Measurements from ENCODE around the gene ADGRB3. TPM values are rescaled to one million over a fixed set of nuclear protein-coding genes. Genes with fewer than 3 reads are reported as not detected.

The ADGRB3 gene
- total and polyA plus RNA-seq, 2 donors from 2014 or later, result 0.26 to 2.2 TPM

DNA sequence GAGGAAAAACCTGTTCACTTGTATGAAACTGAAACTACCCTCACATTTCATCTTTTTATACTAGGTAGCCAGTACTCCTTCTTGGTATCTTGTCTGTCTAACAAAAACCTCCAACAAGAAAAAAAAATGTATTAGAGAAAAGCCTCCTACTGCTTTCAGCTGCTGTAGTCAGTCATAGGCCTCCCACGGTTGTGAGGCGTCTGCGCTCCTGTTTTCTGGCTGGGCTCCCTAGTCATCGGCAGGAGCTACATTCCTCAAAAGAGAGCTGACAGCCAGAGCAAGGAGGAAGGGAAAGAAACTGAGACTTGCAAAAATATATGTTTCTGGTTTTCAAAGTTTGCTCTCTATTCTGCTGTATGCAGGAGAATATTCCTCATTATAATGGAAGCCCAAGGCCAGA, 644.7 kb downstream of the ADGRB3 start:
- DNase-seq, result no peak
- intact Hi-C loops (cut with DNase I), result no loop called here
- no peak for FAIRE-seq

DNA sequence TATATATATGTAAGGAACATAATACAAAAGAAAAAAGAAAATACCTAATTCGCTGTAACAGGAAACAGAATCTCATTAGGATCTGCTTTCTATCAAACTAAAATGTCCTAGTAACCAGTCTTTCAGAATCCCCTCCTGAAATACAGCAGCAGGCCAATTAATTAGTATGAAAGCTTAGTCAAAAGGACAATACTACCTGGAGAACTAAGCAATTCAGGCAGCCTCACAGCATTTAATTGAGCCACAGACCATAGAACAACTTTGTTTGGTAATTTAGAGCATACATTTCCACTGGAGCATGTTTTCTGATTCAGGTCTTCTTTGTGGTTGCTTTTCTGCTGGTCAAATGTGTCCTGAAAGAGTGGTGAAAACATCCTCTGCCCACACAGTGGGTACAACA, 645.8 kb downstream of the ADGRB3 start:
- intact Hi-C loops (cut with DNase I), result no loop called here
- no peak overlapping the region for H3K27ac ChIP-seq (ENCODE audit: low read depth in 2 of 2, low read length in 2 of 2)
- DNase-seq, result no peak
- no peak overlapping the region for H3K4me3 ChIP-seq (ENCODE audit: low read length in 3 of 3)
- H3K4me1 ChIP-seq (ENCODE audit: control insufficient read depth in 2 of 3, insufficient read depth in 2 of 3, low read depth in 1 of 3, low read length in 3 of 3), result no peaks in the 10 kb centered on the region
- no peaks in the 10 kb centered on the region for H3K27me3 ChIP-seq (ENCODE audit: control insufficient read depth, insufficient read depth, low read length)
- no peak overlapping the region for H3K9ac ChIP-seq (ENCODE audit: low read length in 3 of 3)
- FAIRE-seq, result no peak
- H3K9me3 ChIP-seq (ENCODE audit: control insufficient read depth in 2 of 3, insufficient read depth in 1 of 3, low read length in 3 of 3), result no peaks in the 10 kb centered on the region
- no peak for TF ChIP-seq CTCF (IDR thresholded peaks at IDR 0.05; ENCODE audit: borderline replicate concordance, extremely low read depth, insufficient read depth)
- no peaks in the 10 kb centered on the region for H3K36me3 ChIP-seq (ENCODE audit: control insufficient read depth in 2 of 3, insufficient read depth in 3 of 3, low read length in 3 of 3)

More for the DNA sequence above, 644.7 kb downstream of the ADGRB3 start:
- no peak overlapping the region for H3K4me3 ChIP-seq (ENCODE audit: low read length in 3 of 3)
- no peaks in the 10 kb centered on the region for H3K27me3 ChIP-seq (ENCODE audit: control insufficient read depth, insufficient read depth, low read length)
- no peak for TF ChIP-seq CTCF (IDR thresholded peaks at IDR 0.05; ENCODE audit: borderline replicate concordance, extremely low read depth, insufficient read depth)
- H3K9ac ChIP-seq (ENCODE audit: low read length in 3 of 3), result no peak overlapping the region
- H3K4me1 ChIP-seq (ENCODE audit: control insufficient read depth in 2 of 3, insufficient read depth in 2 of 3, low read depth in 1 of 3, low read length in 3 of 3), result no peaks in the 10 kb centered on the region
- H3K27ac ChIP-seq (ENCODE audit: low read depth in 2 of 2, low read length in 2 of 2), result no peak overlapping the region
- H3K36me3 ChIP-seq (ENCODE audit: control insufficient read depth in 2 of 3, insufficient read depth in 3 of 3, low read length in 3 of 3), result no peaks in the 10 kb centered on the region
- no peaks in the 10 kb centered on the region for H3K9me3 ChIP-seq (ENCODE audit: control insufficient read depth in 2 of 3, insufficient read depth in 1 of 3, low read length in 3 of 3)

DNA sequence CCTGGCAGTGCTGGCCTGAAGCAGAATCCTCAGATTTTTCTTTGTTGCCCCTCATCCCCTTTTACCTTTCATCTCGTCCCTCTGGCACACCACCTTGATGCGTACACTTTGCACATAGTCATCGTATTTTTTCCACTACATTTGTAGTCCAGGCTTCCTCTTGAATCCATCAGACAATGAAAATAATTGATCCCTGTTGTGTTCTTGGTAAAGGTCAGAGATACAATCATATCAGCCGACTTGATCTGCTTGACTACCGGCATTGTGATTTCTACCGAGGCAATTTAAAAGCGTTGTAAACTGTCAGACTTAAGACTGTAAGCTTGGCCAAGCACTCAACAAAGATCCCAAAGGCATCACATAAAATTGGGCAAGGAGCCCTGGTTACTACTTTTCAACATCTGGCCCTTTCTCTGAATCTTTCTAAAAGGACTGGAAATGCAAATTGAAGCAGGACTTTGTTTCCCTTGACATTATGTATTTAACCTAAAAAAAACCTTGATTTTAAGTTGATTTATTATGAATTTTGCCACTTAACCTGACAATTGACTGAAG, 649.2 kb downstream of the ADGRB3 start:
- H3K9me3 ChIP-seq (ENCODE audit: control insufficient read depth in 2 of 3, insufficient read depth in 1 of 3, low read length in 3 of 3), result no peaks in the 10 kb centered on the region
- no peak overlapping the region for H3K4me3 ChIP-seq (ENCODE audit: low read length in 3 of 3)
- no peak overlapping the region for H3K27ac ChIP-seq (ENCODE audit: low read depth in 2 of 2, low read length in 2 of 2)
- H3K27me3 ChIP-seq (ENCODE audit: control insufficient read depth, insufficient read depth, low read length), result no peaks in the 10 kb centered on the region
- no peak for DNase-seq
- H3K36me3 ChIP-seq (ENCODE audit: control insufficient read depth in 2 of 3, insufficient read depth in 3 of 3, low read length in 3 of 3), result no peaks in the 10 kb centered on the region
- no peak for TF ChIP-seq CTCF (IDR thresholded peaks at IDR 0.05; ENCODE audit: borderline replicate concordance, extremely low read depth, insufficient read depth)
- intact Hi-C loops (cut with DNase I), result no loop called here
- H3K9ac ChIP-seq (ENCODE audit: low read length in 3 of 3), result no peak overlapping the region
- FAIRE-seq, result no peak
- H3K4me1 ChIP-seq (ENCODE audit: control insufficient read depth in 2 of 3, insufficient read depth in 2 of 3, low read depth in 1 of 3, low read length in 3 of 3), result no peaks in the 10 kb centered on the region

- TF ChIP-seq CTCF (IDR thresholded peaks at IDR 0.05; ENCODE audit: borderline replicate concordance, extremely low read depth, insufficient read depth), result no peak
- Histone ChIP-seq H3K27me3 (ENCODE audit: control insufficient read depth, insufficient read depth, low read length) (no peaks in the 10 kb centered on the region), H3K9me3 (ENCODE audit: control insufficient read depth in 2 of 3, insufficient read depth in 1 of 3, low read length in 3 of 3) (no peaks in the 10 kb centered on the region), H3K27ac (ENCODE audit: low read depth in 2 of 2, low read length in 2 of 2) (no peak overlapping the region), H3K4me3 (ENCODE audit: low read length in 3 of 3) (no peak overlapping the region), H3K9ac (ENCODE audit: low read length in 3 of 3) (no peak overlapping the region), H3K4me1 (ENCODE audit: control insufficient read depth in 2 of 3, insufficient read depth in 2 of 3, low read depth in 1 of 3, low read length in 3 of 3) (no peaks in the 10 kb centered on the region), H3K36me3 (ENCODE audit: control insufficient read depth in 2 of 3, insufficient read depth in 3 of 3, low read length in 3 of 3) (no peaks in the 10 kb centered on the region)
- FAIRE-seq (no peak), DNase-seq (no peak)
- intact Hi-C loops (cut with DNase I), result no loop called here
Measured at GRCh38 chr6:69285054-69285453, 650.0 kb downstream of the ADGRB3 start.

Measured in kidney (tissue), 14 donors.